ENCODE results near the gene NEU4. TPM values are rescaled to one million over a fixed set of nuclear protein-coding genes. Genes with fewer than 3 reads are reported as not detected.
"Not testable (repeated sequence)": the region's sequence is repeated elsewhere in the genome, so short reads cannot be mapped to it uniquely, and the experiment has no call there.

Gene NEU4, protein sequence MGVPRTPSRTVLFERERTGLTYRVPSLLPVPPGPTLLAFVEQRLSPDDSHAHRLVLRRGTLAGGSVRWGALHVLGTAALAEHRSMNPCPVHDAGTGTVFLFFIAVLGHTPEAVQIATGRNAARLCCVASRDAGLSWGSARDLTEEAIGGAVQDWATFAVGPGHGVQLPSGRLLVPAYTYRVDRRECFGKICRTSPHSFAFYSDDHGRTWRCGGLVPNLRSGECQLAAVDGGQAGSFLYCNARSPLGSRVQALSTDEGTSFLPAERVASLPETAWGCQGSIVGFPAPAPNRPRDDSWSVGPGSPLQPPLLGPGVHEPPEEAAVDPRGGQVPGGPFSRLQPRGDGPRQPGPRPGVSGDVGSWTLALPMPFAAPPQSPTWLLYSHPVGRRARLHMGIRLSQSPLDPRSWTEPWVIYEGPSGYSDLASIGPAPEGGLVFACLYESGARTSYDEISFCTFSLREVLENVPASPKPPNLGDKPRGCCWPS
- total RNA-seq, result not detected in 2 replicates
- long read RNA-seq, result 0 reads

DNA sequence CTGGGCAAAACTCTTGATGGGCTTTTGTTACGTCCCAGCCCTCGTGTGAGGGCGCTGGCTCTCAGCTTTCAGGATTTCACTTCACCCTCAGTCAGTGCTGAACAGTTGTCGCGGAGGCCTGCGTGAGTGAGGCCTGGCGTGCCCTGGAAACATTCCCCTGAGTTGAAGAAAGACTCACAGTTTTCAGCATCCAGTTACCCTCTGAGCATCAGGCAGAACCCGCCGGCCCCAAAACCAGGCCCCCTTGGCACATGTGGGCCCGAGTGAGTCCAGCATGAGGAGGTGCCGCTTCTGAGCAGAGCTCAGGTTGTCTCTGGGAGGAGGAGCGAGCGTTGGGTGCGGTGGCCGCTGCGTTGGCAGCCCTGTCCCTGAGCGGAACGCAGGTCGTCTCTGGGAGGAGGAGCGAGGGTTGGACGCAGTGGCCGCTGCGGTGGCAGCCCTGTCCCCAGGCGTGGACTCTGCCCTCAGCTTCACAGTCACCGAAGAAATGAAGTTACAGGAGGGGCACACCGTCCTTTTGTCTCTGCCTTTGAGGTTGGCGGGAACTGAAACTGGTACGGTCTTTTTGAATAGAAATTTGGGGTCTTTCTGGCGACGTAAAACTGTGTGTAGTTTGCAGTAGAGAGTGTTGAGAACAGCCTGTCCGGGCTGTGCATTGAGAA is at the start of gene NEU4:
TSS of gene NEU4 (plus strand) at position 473 of the 662 bp plus-strand sequence. CDS start 5,292 bp downstream, outside the sequence.
- Mint-ChIP-seq H3K27ac (ENCODE audit: unreplicated experiment) (no peak within 1 kb of the TSS), H3K27me3 (ENCODE audit: unreplicated experiment) (no peaks in the 10 kb centered on the region), H3K9me3 (ENCODE audit: unreplicated experiment) (no peaks in the 10 kb centered on the region), H3K4me3 (ENCODE audit: unreplicated experiment) (no peak within 1 kb of the TSS), H3K36me3 (ENCODE audit: unreplicated experiment) (no peaks in the 10 kb centered on the region), H3K4me1 (ENCODE audit: unreplicated experiment) (no peaks in the 10 kb centered on the region)
- no peak for TF ChIP-seq CTCF (IDR thresholded peaks at IDR 0.05)
- DNase-seq (ENCODE audit: extremely low spot score, unreplicated experiment), result no peak

DNA sequence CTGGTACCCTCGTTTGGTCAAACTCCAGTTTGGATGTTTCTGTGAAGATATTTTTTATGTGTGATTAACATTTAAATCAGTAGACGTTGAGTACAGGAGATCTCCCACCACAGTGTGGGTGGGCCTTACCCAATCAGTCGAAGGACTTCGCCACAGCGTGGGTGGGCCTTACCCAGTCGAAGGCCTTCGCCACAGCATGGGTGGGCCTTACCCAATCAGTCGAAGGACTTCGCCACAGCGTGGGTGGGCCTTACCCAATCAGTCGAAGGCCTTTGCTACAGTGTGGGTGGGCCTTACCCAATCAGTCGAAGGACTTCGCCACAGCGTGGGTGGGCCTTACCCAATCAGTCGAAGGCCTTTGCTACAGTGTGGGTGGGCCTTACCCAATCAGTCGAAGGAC is 49.1 kb upstream of the NEU4 start:
- H3K27me3 Mint-ChIP-seq (ENCODE audit: unreplicated experiment); H3K4me1 Mint-ChIP-seq (ENCODE audit: unreplicated experiment); DNase-seq (ENCODE audit: extremely low spot score, unreplicated experiment); H3K27ac Mint-ChIP-seq (ENCODE audit: unreplicated experiment); H3K4me3 Mint-ChIP-seq (ENCODE audit: unreplicated experiment); H3K9me3 Mint-ChIP-seq (ENCODE audit: unreplicated experiment): not testable (repeated sequence)
- peaks cover 23% of the 10 kb centered on the region for H3K36me3 Mint-ChIP-seq (ENCODE audit: unreplicated experiment)

DNA sequence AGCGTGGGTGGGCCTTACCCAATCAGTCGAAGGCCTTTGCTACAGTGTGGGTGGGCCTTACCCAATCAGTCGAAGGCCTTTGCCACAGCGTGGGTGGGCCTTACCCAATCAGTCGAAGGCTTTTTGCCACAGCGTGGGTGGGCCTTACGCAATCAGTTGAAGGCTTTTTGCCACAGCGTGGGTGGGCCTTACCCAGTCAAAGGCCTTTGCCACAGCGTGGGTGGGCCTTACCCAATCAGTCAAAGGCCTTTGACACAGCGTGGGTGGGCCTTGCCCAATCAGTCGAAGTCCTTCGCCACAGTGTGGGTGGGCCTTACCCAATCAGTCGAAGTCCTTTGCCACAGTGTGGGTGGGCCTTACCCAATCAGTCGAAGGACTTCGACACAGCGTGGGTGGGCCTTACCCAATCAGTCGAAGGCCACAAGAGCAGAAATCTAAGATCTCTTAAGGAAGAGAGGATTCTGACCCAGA is 48.7 kb upstream of the NEU4 start:
- no peaks in the 10 kb centered on the region for H3K9me3 Mint-ChIP-seq (ENCODE audit: unreplicated experiment)
- TF ChIP-seq CTCF (IDR thresholded peaks at IDR 0.05), result no peak
- no peak overlapping the region for H3K4me3 Mint-ChIP-seq (ENCODE audit: unreplicated experiment)
- H3K36me3 Mint-ChIP-seq (ENCODE audit: unreplicated experiment), result peaks cover 23% of the 10 kb centered on the region
- DNase-seq (ENCODE audit: extremely low spot score, unreplicated experiment), result no peak
- peaks cover 5% of the 10 kb centered on the region for H3K4me1 Mint-ChIP-seq (ENCODE audit: unreplicated experiment)
- H3K27me3 Mint-ChIP-seq (ENCODE audit: unreplicated experiment), result no peaks in the 10 kb centered on the region
- no peak overlapping the region for H3K27ac Mint-ChIP-seq (ENCODE audit: unreplicated experiment)

GRCh38 chr2:241762321-241762932 is 46.6 kb upstream of the NEU4 start:
- TF ChIP-seq CTCF (IDR thresholded peaks at IDR 0.05), result no peak
- no peak overlapping the region for H3K27ac Mint-ChIP-seq (ENCODE audit: unreplicated experiment)
- no peak overlapping the region for H3K4me3 Mint-ChIP-seq (ENCODE audit: unreplicated experiment)

GRCh38 chr2:241762933-241763369 is 46.0 kb upstream of the NEU4 start:
- Mint-ChIP-seq H3K27me3 (ENCODE audit: unreplicated experiment) (no peaks in the 10 kb centered on the region), H3K9me3 (ENCODE audit: unreplicated experiment) (no peaks in the 10 kb centered on the region), H3K27ac (ENCODE audit: unreplicated experiment) (no peak overlapping the region), H3K4me1 (ENCODE audit: unreplicated experiment) (peaks cover 5% of the 10 kb centered on the region), H3K36me3 (ENCODE audit: unreplicated experiment) (peaks cover 22% of the 10 kb centered on the region), H3K4me3 (ENCODE audit: unreplicated experiment) (no peak overlapping the region)
- no peak for TF ChIP-seq CTCF (IDR thresholded peaks at IDR 0.05)
- no peak for DNase-seq (ENCODE audit: extremely low spot score, unreplicated experiment)

More at GRCh38 chr2:241762321-241762932, 46.6 kb upstream of the NEU4 start:
- no peak for DNase-seq (ENCODE audit: extremely low spot score, unreplicated experiment)
- Mint-ChIP-seq H3K9me3 (ENCODE audit: unreplicated experiment) (no peaks in the 10 kb centered on the region), H3K4me1 (ENCODE audit: unreplicated experiment) (peaks cover 5% of the 10 kb centered on the region), H3K27me3 (ENCODE audit: unreplicated experiment) (no peaks in the 10 kb centered on the region), H3K36me3 (ENCODE audit: unreplicated experiment) (peaks cover 23% of the 10 kb centered on the region)
